ENCODE results near the gene SYDE1.

DNA sequence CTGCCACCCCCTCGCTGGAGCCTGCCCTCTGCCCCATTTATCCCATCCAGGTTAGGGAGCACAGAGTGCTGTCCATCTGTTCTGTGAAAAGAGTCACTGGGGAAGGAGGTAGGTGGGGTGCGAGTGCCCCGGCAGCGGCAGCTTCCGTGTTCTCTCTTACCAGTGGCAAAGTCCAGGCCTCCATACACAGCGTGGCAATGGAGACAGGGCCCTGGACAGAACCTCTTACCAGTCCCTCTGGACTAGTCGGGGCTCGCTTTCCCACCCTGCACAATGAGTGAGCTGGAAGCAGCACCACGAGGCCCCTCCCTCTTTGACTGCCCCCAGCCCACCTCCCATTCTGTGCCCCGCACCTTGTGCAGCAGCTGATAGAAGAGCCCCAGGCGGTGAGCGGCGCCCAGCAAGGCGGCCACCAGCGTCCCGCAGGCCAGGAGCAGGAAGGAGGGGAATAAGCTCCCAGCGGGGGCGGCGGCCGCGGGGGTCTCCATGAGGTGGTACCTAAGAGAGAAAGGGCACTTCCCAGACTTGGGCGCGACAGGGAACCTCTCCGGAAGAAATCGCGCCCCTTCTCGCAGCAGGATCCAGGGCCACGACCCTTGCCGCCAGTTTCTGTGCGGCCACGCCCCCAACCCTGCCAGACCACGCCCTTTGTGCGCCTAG, 17.5 kb downstream of the SYDE1 start:
- TF ChIP-seq, protein P1, sequence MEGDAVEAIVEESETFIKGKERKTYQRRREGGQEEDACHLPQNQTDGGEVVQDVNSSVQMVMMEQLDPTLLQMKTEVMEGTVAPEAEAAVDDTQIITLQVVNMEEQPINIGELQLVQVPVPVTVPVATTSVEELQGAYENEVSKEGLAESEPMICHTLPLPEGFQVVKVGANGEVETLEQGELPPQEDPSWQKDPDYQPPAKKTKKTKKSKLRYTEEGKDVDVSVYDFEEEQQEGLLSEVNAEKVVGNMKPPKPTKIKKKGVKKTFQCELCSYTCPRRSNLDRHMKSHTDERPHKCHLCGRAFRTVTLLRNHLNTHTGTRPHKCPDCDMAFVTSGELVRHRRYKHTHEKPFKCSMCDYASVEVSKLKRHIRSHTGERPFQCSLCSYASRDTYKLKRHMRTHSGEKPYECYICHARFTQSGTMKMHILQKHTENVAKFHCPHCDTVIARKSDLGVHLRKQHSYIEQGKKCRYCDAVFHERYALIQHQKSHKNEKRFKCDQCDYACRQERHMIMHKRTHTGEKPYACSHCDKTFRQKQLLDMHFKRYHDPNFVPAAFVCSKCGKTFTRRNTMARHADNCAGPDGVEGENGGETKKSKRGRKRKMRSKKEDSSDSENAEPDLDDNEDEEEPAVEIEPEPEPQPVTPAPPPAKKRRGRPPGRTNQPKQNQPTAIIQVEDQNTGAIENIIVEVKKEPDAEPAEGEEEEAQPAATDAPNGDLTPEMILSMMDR (IDR thresholded peaks at IDR 0.05), result no peak
- TF ChIP-seq POLR2A (IDR thresholded peaks at IDR 0.05), result no peak

All from uterus (tissue), 2 donors.